HG02981 (cell line): Measurements from ENCODE around the gene FFAR3.
"Not testable (repeated sequence)": the region's sequence is repeated elsewhere in the genome, so short reads cannot be mapped to it uniquely, and the experiment has no call there.

ENCODE experiments used
- ATAC-seq: cut with Tn5 transposase; IDR thresholded peaks from one replicate; pipeline ENCODE4 v1.9.1; 2021; ENCODE audit warnings: mild to moderate bottlenecking, moderate library complexity; ENCODE audit not compliant: unreplicated experiment

FFAR3 gene

DNA sequence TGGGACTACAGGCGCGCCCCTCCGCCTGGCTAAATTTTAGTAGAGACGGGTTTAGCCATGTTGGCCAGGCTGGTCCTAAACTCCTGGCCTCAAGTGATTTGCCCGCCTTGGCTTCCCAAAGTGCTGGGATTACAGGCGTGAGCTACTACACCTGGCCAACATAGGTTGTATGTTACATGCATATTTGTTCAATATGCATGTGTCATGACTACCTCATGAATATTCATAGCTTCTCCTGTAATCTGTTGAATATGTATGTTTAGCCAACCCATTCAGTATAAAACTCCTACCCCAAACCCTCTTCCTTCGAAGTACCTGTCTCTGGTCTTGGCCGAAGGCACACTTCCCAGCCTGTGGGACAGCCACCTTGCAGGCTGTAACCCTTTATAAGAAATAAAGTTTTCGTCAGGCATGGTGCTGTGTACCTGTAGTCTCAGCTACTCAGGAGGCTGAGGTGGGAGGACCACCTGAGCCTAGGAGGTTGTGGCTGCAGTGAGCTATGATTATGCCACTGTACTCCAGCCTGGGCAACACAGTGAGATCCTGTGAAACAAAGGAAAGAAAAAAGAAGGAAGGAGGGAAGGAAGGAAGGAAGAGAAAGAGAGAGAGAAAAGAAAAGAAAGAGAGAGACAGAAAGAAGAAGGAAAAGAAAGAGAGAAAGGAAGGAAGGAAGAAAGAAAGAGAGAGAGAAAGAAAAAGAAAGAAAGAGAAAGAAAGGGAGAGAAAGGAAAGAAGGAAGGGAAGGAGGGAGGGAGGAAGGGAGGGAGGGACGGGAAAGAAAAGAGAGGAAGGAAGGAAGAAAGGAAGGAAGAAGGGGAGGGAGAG, 41.9 kb downstream of the FFAR3 start:
- ATAC-seq = no peak

DNA sequence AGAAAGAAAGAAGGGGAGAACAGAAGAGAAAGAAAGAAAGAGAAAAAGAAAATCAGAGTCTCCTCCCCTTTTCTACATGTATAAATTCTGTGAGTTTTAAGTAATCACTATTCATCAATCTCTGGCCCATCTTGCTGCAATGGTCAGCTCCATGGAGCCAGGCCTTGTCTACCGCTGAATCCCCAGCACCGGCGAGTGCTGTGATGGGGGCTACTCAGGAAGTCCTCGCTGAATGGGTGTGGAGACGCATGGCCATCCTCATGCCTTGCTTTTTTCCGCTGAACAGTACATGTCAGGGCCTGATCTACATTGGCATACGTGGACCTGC, 42.5 kb downstream of the FFAR3 start:
- ATAC-seq = no peak

DNA sequence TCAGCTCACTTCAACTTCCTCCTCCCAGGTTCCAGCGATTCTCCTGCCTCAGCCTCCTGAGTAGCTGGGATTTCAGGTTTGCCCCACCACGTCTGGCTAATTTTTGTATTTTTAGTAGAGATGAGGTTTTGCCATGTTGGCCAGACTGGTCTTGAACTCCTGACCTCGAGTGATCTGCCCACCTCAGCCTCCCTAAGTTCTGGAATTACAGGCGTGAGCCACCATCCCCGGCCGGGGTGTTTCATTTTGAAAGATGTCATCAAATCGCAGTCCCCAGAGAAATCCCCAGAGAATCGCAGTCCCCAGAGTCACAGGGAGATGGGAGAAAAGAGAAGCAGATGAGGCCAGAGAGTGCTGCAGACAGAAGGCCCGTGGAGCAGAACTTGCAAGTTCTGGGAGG, 43.2 kb downstream of the FFAR3 start:
- not testable (repeated sequence) for ATAC-seq

DNA sequence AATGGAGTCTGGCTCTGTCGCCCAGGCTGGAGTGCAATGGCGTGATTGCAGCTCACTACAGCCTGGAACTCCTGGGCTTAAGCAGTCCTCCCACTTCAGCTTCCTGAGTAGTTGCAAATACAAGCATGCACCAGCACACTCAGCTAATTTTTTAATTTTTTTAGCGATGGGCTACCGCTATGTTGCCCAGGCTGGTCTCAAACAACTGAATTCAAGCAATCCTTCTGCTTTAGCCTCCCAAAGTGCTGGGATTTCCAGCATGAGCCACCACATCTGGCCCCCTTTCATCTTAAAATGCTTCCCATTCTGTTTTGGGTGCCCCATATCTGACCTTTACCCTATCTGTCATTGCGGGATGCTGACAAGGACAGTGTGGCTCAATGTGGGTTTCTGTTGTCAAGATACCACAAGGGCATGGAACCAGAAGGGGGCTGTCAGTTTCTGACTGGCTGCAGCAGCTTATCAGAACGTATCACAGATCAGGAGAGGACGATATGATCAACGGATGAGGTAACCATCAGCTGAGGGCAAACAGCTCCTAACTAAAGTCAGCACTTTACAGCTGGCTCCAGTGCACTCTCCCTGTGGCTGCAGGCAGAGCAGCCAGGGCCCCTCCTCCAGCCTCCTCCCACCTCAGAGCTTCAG, 45.0 kb downstream of the FFAR3 start:
- no peak for ATAC-seq

DNA sequence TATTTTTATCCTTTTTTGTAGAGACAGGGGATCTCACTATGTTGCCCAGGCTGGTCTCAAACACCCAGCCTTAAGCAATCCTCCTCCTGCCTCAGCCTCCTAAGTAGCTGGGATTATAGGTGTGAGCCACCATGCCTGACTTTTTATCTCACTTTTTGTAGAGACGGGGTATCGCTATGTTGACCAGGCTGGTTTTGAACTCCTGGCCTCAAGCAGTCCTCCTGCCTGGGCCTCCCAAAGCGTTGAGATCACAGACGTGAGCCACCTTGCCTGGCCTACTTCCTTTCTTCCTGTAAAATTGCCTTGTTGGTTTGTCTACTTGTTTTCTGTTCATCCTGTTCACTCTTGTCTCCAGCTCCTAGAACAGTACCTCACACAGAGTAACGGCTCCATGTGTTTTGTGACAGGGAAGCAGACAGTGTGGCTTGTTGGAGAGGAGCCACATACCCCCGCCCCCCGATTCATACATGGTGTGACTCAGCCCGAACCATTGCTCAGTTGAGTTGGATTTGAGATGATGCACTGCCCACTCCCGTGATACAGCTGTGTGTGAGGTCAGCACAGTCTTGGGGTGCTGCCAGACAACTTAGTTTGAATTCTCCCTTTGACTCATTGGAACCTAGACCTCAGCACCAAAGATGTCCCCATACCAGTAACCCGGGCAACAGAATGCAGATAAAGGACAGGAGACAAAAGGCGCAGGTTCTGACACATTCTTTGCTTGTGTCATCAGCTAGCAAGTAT, 46.8 kb downstream of the FFAR3 start:
- ATAC-seq = no peak

DNA sequence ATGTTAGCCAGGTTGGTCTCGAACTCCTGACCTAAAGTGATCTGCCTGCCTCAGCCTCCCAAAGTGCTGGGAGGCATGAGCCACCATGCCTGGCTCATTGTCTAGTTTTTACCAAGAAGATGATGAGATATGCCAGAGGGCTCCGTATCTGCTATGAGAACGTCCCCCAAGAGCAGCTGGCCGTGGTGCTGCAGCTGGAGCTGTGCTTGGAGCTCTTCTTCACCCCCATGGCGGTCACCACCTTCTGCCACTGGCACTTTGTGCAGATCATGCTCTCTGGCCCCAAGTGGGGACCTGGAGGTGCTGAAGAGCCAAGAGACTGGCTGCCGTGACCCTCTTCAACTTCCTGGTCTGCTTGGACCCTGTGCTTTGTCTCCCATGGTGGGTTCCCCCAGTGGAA, 49.4 kb downstream of the FFAR3 start:
- no peak for ATAC-seq

DNA sequence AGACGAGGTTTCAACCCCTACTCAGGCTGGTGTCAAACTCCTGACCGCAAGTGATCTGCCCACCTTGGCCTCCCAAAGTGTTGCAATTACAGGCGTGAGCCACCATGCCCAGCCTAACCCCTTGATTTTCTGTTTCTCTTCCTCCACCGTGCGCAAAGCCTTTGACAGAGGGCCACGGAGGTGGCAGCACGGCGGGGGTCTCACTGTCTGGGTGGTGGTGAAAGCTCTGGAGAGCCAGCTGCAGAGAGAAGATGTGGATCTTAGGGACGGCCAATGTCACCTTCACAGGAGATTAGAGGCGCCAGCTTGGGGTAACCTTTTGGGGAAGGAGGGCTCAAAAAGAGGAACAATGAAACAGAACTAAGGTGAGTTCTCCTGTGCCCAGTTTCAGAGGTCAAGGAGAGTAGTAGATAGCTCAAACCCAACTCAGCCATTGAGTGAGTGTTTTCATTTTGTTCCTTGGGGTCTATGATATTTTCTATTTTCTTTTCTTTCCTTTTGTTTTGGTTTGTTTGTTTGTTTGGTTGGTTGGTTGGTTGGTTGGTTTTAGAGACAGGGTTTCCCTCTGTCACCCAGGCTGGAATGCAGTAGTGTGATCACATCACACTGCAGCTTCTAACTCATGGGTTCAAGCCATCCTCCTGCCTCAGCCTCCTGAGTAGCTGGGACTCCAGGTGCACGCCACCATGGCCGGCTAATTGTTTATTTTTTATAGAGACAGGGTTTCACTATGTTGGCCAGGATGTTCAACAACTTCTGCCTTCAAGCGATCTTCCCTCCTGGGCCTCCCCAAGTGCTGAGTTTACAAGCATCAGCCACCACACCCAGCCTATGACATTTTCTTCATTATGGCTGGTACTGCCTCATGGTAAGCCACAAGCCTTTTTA, 50.3 kb downstream of the FFAR3 start:
- ATAC-seq = peak; percentile 67

DNA sequence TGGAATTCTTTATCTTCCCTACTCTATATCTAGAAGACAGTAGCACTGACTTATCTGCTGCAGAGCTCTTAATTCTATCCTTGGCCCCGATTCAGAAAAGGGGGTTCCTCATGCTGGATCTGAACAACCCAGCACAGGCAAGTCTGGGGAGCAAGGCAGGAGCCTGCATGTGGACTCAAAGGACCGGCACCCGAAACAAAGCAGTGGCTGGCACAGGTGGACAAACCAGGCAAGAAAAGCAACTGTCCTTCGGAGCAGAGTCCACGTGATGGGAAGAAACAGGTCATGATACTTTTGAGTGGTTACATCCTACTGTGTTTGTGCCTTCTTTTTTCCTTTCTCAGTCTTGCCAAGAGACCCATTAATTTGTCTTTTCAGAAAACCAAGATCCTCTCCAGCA, 50.9 kb downstream of the FFAR3 start:
- no peak for ATAC-seq
